ENCODE results near the gene SMIM11.
"Not testable (repeated sequence)": the region's sequence is repeated elsewhere in the genome, so short reads cannot be mapped to it uniquely, and the experiment has no call there.

The SMIM11 gene

GRCh38 chr21:34374940-34375618 is at the start of gene SMIM11:
TSS of gene SMIM11 (plus strand) at chr21:34375507. CDS start at chr21:34379505, 3,998 bp downstream.
- FAIRE-seq, result not testable (repeated sequence)

GRCh38 chr21:34330055-34330454 is 45.3 kb upstream of the SMIM11 start:
- DNase-seq (ENCODE audit: insufficient read length, low spot score) (no peak), FAIRE-seq (no peak)
- TF ChIP-seq CTCF (IDR thresholded peaks at IDR 0.05; ENCODE audit: insufficient read depth, missing control alignments), result no peak

More at GRCh38 chr21:34374940-34375618, at the start of gene SMIM11:
- DNase-seq (ENCODE audit: insufficient read length, low spot score), result not testable (repeated sequence)

GRCh38 chr21:34331726-34332125 is 43.6 kb upstream of the SMIM11 start:
- no peak for DNase-seq (ENCODE audit: insufficient read length, low spot score)
- FAIRE-seq, result no peak
- no peak for TF ChIP-seq CTCF (IDR thresholded peaks at IDR 0.05; ENCODE audit: insufficient read depth, missing control alignments)

GRCh38 chr21:34332347-34332746 is 43.0 kb upstream of the SMIM11 start:
- DNase-seq (ENCODE audit: insufficient read length, low spot score) (no peak), FAIRE-seq (no peak)
- no peak for TF ChIP-seq CTCF (IDR thresholded peaks at IDR 0.05; ENCODE audit: insufficient read depth, missing control alignments)

- TF ChIP-seq CTCF (IDR thresholded peaks at IDR 0.05; ENCODE audit: insufficient read depth, missing control alignments), result no peak
- DNase-seq (ENCODE audit: insufficient read length, low spot score) (no peak), FAIRE-seq (no peak)
These were observed 42.1 kb upstream of the SMIM11 start for GRCh38 chr21:34333121-34333739.

GRCh38 chr21:34335316-34335715 is 40.0 kb upstream of the SMIM11 start:
- DNase-seq (ENCODE audit: insufficient read length, low spot score) (no peak), FAIRE-seq (no peak)
- no peak for TF ChIP-seq CTCF (IDR thresholded peaks at IDR 0.05; ENCODE audit: insufficient read depth, missing control alignments)

- DNase-seq (ENCODE audit: insufficient read length, low spot score) (no peak), FAIRE-seq (no peak)
- no peak for TF ChIP-seq CTCF (IDR thresholded peaks at IDR 0.05; ENCODE audit: insufficient read depth, missing control alignments)
These were observed 39.1 kb upstream of the SMIM11 start for GRCh38 chr21:34336245-34336644.

Measured in D721Med (cell line).